ENCODE data around the gene NATD1. TPM values are rescaled to one million over a fixed set of nuclear protein-coding genes. Genes with fewer than 3 reads are reported as not detected.
A peak's percentile ranks its signal among the peaks of the same experiment; 100 is the strongest.

The NATD1 gene
- total and polyA plus RNA-seq, 2 experiments from 2014 or later = 3.6 to 5.0 TPM

GRCh38 chr17:21239680-21240368, 13.4 kb downstream of the NATD1 start:
- DNase-seq = peak; percentile 67
- TF ChIP-seq EZH2phosphoT487 (IDR thresholded peaks at IDR 0.05; ENCODE audit: insufficient read depth, low read depth) = no peak
- no peak for TF ChIP-seq EZH2 (IDR thresholded peaks at IDR 0.05; ENCODE audit: insufficient read depth, poor library complexity, severe bottlenecking)
- Histone ChIP-seq H2AFZ (no peak overlapping the region), H3K36me3 (ENCODE audit: low read depth) (no peaks in the 10 kb centered on the region), H3K4me1 (ENCODE audit: insufficient read depth) (no peaks in the 10 kb centered on the region), H3K4me3 (no peak overlapping the region), H3K9me2 (ENCODE audit: insufficient read depth) (no peaks in the 10 kb centered on the region), H3K27me3 (replicated peaks; ENCODE audit: insufficient read depth) (no peaks in the 10 kb centered on the region), H3K27ac (no peak overlapping the region), H3K4me2 (ENCODE audit: unreplicated experiment) (no peak overlapping the region), H3K9me3 (ENCODE audit: low read depth) (no peaks in the 10 kb centered on the region), H4K20me1 (ENCODE audit: insufficient read depth) (no peaks in the 10 kb centered on the region), H3K9ac (no peak overlapping the region), H3F3A (ENCODE audit: insufficient read depth) (no peaks in the 10 kb centered on the region), H3K79me2 (ENCODE audit: insufficient read depth) (no peaks in the 10 kb centered on the region)
- 69 to 71% methylated on average over 12 of the region's 12 CpGs for WGBS, 2 experiments (ENCODE audit: low coverage in 1 of 2, low lambda C conversion rate in 2 of 2, missing lambda C conversion rate in 2 of 2)
- in situ Hi-C loops (cut with MboI) = loop anchor here (10.0 kb wide), 1 partner anchor 75 kb away; no protein-coding TSS in a partner anchor

- no peak overlapping the region for H2AFZ ChIP-seq
- in situ Hi-C loops (cut with MboI) = loop anchor here (10.0 kb wide), 1 partner anchor 71 kb away; no protein-coding TSS in a partner anchor
- no peaks in the 10 kb centered on the region for H3K79me2 ChIP-seq (ENCODE audit: insufficient read depth)
- no peak overlapping the region for H3K27ac ChIP-seq
- H3K36me3 ChIP-seq (ENCODE audit: low read depth) = no peaks in the 10 kb centered on the region
- no peaks in the 10 kb centered on the region for H3K27me3 ChIP-seq (replicated peaks; ENCODE audit: insufficient read depth)
- H3K9ac ChIP-seq = no peak overlapping the region
- no peak for DNase-seq
- H3K4me2 ChIP-seq (ENCODE audit: unreplicated experiment) = no peak overlapping the region
- WGBS, 2 experiments (ENCODE audit: low coverage in 1 of 2, low lambda C conversion rate in 2 of 2, missing lambda C conversion rate in 2 of 2) = 80 to 86% methylated on average over 1 of the region's 1 CpG
- H3K4me1 ChIP-seq (ENCODE audit: insufficient read depth) = no peaks in the 10 kb centered on the region
- H3K9me3 ChIP-seq (ENCODE audit: low read depth) = no peaks in the 10 kb centered on the region
- no peaks in the 10 kb centered on the region for H3F3A ChIP-seq (ENCODE audit: insufficient read depth)
- TF ChIP-seq EZH2phosphoT487 (IDR thresholded peaks at IDR 0.05; ENCODE audit: insufficient read depth, low read depth) (no peak), EZH2 (IDR thresholded peaks at IDR 0.05; ENCODE audit: insufficient read depth, poor library complexity, severe bottlenecking) (no peak)
- H3K4me3 ChIP-seq = no peak overlapping the region
- H4K20me1 ChIP-seq (ENCODE audit: insufficient read depth) = no peaks in the 10 kb centered on the region
- H3K9me2 ChIP-seq (ENCODE audit: insufficient read depth) = no peaks in the 10 kb centered on the region
Measured at GRCh38 chr17:21235921-21236320, 17.3 kb downstream of the NATD1 start.

GRCh38 chr17:21233581-21234347, 19.4 kb downstream of the NATD1 start:
- no peaks in the 10 kb centered on the region for H3K27me3 ChIP-seq (replicated peaks; ENCODE audit: insufficient read depth)
- no peak overlapping the region for H3K9ac ChIP-seq
- no peaks in the 10 kb centered on the region for H3K36me3 ChIP-seq (ENCODE audit: low read depth)
- H3K4me1 ChIP-seq (ENCODE audit: insufficient read depth) = no peaks in the 10 kb centered on the region
- H3K9me2 ChIP-seq (ENCODE audit: insufficient read depth) = no peaks in the 10 kb centered on the region
- H3K27ac ChIP-seq = no peak overlapping the region
- TF ChIP-seq EZH2 (IDR thresholded peaks at IDR 0.05; ENCODE audit: insufficient read depth, poor library complexity, severe bottlenecking) = no peak
- TF ChIP-seq EZH2phosphoT487 (IDR thresholded peaks at IDR 0.05; ENCODE audit: insufficient read depth, low read depth) = no peak
- peak; percentile 40 for DNase-seq
- H4K20me1 ChIP-seq (ENCODE audit: insufficient read depth) = no peaks in the 10 kb centered on the region
- no peak overlapping the region for H3K4me2 ChIP-seq (ENCODE audit: unreplicated experiment)
- no peak overlapping the region for H3K4me3 ChIP-seq
- H2AFZ ChIP-seq = no peak overlapping the region
- H3K9me3 ChIP-seq (ENCODE audit: low read depth) = no peaks in the 10 kb centered on the region
- WGBS, 2 experiments (ENCODE audit: low coverage in 1 of 2, low lambda C conversion rate in 2 of 2, missing lambda C conversion rate in 2 of 2) = 13 to 22% methylated on average over 7 of the region's 7 CpGs
- H3F3A ChIP-seq (ENCODE audit: insufficient read depth) = no peaks in the 10 kb centered on the region
- H3K79me2 ChIP-seq (ENCODE audit: insufficient read depth) = no peaks in the 10 kb centered on the region
- in situ Hi-C loops (cut with MboI) = loop anchor here (10.0 kb wide), 1 partner anchor 69 kb away; no protein-coding TSS in a partner anchor

- no peak for DNase-seq
- H3F3A ChIP-seq (ENCODE audit: insufficient read depth) = no peaks in the 10 kb centered on the region
- no peak overlapping the region for H3K4me3 ChIP-seq
- H3K36me3 ChIP-seq (ENCODE audit: low read depth) = no peaks in the 10 kb centered on the region
- no peaks in the 10 kb centered on the region for H3K9me3 ChIP-seq (ENCODE audit: low read depth)
- no peaks in the 10 kb centered on the region for H3K9me2 ChIP-seq (ENCODE audit: insufficient read depth)
- H3K4me1 ChIP-seq (ENCODE audit: insufficient read depth) = no peaks in the 10 kb centered on the region
- H3K9ac ChIP-seq = no peak overlapping the region
- TF ChIP-seq EZH2 (IDR thresholded peaks at IDR 0.05; ENCODE audit: insufficient read depth, poor library complexity, severe bottlenecking) = no peak
- in situ Hi-C loops (cut with MboI) = loop anchor here (10.0 kb wide), 1 partner anchor 67 kb away; no protein-coding TSS in a partner anchor
- WGBS, 2 experiments (ENCODE audit: low coverage in 1 of 2, low lambda C conversion rate in 2 of 2, missing lambda C conversion rate in 2 of 2) = 92 to 95% methylated on average over 4 of the region's 4 CpGs
- H3K4me2 ChIP-seq (ENCODE audit: unreplicated experiment) = no peak overlapping the region
- H3K27ac ChIP-seq = no peak overlapping the region
- H4K20me1 ChIP-seq (ENCODE audit: insufficient read depth) = no peaks in the 10 kb centered on the region
- H2AFZ ChIP-seq = no peak overlapping the region
- no peaks in the 10 kb centered on the region for H3K79me2 ChIP-seq (ENCODE audit: insufficient read depth)
- H3K27me3 ChIP-seq (replicated peaks; ENCODE audit: insufficient read depth) = no peaks in the 10 kb centered on the region
Measured at GRCh38 chr17:21232033-21232749, 21.0 kb downstream of the NATD1 start.
